Measurements from ENCODE around the gene SLC28A1. TPM values are rescaled to one million over a fixed set of nuclear protein-coding genes. Genes with fewer than 3 reads are reported as not detected.

Gene SLC28A1
- total and polyA plus RNA-seq, 2 experiments from 2014 or later, result 2.5 to 3.0 TPM

DNA sequence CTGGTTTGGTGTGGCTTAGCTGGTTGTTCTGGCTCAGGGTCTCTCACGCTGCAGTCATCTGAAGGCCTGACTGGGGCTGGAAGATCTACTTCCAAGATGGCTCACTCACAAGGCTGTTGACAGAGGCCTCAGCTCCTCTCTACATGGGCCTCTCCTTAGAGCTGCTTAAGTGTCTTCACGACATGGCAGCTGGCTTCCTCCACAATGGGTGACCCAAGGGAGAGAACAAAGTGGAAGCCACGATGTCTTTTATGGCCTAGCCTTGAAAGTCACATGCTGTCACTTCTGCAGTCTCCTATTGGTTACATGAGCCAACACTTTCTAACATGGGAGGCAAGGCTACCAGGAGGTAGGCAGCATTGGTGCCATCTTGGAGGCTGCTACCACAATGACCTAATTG lies 83.8 kb downstream of the SLC28A1 start:
- Histone ChIP-seq H3K27ac (no peak overlapping the region), H3K79me2 (no peaks in the 10 kb centered on the region), H3K9me3 (ENCODE audit: low read depth) (no peaks in the 10 kb centered on the region), H4K20me1 (ENCODE audit: insufficient read depth, poor library complexity, severe bottlenecking) (no peaks in the 10 kb centered on the region), H3K36me3 (replicated peaks; ENCODE audit: insufficient read depth, low read depth) (no peaks in the 10 kb centered on the region), H3K27me3 (no peaks in the 10 kb centered on the region), H2AFZ (no peak overlapping the region), H3K4me2 (no peak overlapping the region), H3K4me1 (ENCODE audit: insufficient read depth) (no peaks in the 10 kb centered on the region), H3K9me2 (replicated peaks; ENCODE audit: insufficient read depth) (no peaks in the 10 kb centered on the region), H3K4me3 (no peak overlapping the region)
- no peak for DNase-seq (ENCODE audit: low spot score)
- TF ChIP-seq EZH2phosphoT487 (IDR thresholded peaks at IDR 0.05; ENCODE audit: low read depth, severe bottlenecking, unreplicated experiment), result no peak
- TF ChIP-seq EZH2 (IDR thresholded peaks at IDR 0.05; ENCODE audit: borderline replicate concordance), result no peak
- TF ChIP-seq, protein P1, sequence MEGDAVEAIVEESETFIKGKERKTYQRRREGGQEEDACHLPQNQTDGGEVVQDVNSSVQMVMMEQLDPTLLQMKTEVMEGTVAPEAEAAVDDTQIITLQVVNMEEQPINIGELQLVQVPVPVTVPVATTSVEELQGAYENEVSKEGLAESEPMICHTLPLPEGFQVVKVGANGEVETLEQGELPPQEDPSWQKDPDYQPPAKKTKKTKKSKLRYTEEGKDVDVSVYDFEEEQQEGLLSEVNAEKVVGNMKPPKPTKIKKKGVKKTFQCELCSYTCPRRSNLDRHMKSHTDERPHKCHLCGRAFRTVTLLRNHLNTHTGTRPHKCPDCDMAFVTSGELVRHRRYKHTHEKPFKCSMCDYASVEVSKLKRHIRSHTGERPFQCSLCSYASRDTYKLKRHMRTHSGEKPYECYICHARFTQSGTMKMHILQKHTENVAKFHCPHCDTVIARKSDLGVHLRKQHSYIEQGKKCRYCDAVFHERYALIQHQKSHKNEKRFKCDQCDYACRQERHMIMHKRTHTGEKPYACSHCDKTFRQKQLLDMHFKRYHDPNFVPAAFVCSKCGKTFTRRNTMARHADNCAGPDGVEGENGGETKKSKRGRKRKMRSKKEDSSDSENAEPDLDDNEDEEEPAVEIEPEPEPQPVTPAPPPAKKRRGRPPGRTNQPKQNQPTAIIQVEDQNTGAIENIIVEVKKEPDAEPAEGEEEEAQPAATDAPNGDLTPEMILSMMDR (IDR thresholded peaks at IDR 0.05; ENCODE audit: poor library complexity), result no peak
- 96% methylated on average over 3 of the region's 3 CpGs for WGBS (ENCODE audit: low lambda C conversion rate, missing lambda C conversion rate)

DNA sequence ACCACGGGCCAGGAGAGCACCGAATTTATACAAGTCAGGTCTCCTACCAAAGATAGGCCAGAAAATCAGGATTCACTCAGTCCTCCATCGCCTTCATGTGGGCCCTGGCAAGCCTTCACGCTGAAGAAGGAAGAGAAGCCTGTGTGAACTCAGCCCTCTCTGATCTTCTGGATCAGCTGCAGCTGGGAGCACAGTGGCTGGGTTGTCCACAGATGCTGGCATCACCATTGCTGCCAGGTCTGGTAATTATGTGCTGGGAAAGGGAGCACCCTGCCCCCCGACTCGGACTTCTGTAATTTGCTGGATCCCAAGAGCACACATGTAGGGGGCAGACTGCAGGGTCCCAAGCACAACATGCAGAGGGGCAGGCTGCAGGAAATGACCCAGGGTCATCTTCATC lies 84.8 kb downstream of the SLC28A1 start:
- no peak for TF ChIP-seq EZH2 (IDR thresholded peaks at IDR 0.05; ENCODE audit: borderline replicate concordance)
- TF ChIP-seq, protein P1 (IDR thresholded peaks at IDR 0.05; ENCODE audit: poor library complexity), result no peak
- no peak for TF ChIP-seq EZH2phosphoT487 (IDR thresholded peaks at IDR 0.05; ENCODE audit: low read depth, severe bottlenecking, unreplicated experiment)
- no peaks in the 10 kb centered on the region for H3K27me3 ChIP-seq
- no peak for DNase-seq (ENCODE audit: low spot score)
- H3K27ac ChIP-seq, result no peak overlapping the region
- WGBS (ENCODE audit: low lambda C conversion rate, missing lambda C conversion rate), result 82% methylated on average over 6 of the region's 6 CpGs
- no peaks in the 10 kb centered on the region for H3K79me2 ChIP-seq
- no peaks in the 10 kb centered on the region for H3K9me3 ChIP-seq (ENCODE audit: low read depth)
- H3K4me1 ChIP-seq (ENCODE audit: insufficient read depth), result no peaks in the 10 kb centered on the region
- H2AFZ ChIP-seq, result no peak overlapping the region
- no peaks in the 10 kb centered on the region for H4K20me1 ChIP-seq (ENCODE audit: insufficient read depth, poor library complexity, severe bottlenecking)
- no peak overlapping the region for H3K4me2 ChIP-seq
- no peak overlapping the region for H3K4me3 ChIP-seq
- no peaks in the 10 kb centered on the region for H3K9me2 ChIP-seq (replicated peaks; ENCODE audit: insufficient read depth)
- no peaks in the 10 kb centered on the region for H3K36me3 ChIP-seq (replicated peaks; ENCODE audit: insufficient read depth, low read depth)

DNA sequence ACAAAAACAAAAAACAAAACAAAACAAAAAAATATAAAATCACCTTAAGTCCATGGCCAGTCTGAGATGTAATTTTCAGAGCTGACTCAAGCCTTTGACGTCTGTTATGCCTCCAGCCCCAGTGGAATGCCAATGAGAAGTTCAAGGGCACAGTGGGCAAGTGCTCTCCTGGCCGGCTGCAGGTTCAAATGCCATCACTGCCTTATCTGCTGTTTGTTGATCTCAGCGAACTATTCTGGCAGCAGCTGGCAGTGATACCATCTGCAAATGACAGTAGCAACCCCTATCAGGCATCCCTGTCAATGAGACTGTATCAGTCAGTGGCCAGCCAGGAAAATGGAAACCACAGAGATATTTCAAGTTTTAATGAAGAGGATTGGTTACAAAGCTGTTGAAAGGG lies 86.4 kb downstream of the SLC28A1 start:
- H3K27ac ChIP-seq, result no peak overlapping the region
- no peak overlapping the region for H3K4me3 ChIP-seq
- TF ChIP-seq EZH2phosphoT487 (IDR thresholded peaks at IDR 0.05; ENCODE audit: low read depth, severe bottlenecking, unreplicated experiment), result no peak
- TF ChIP-seq, protein P1 (IDR thresholded peaks at IDR 0.05; ENCODE audit: poor library complexity), result no peak
- no peak for TF ChIP-seq EZH2 (IDR thresholded peaks at IDR 0.05; ENCODE audit: borderline replicate concordance)
- 80% methylated on average over 3 of the region's 3 CpGs for WGBS (ENCODE audit: low lambda C conversion rate, missing lambda C conversion rate)
- no peaks in the 10 kb centered on the region for H3K9me2 ChIP-seq (replicated peaks; ENCODE audit: insufficient read depth)
- H2AFZ ChIP-seq, result no peak overlapping the region
- no peaks in the 10 kb centered on the region for H3K4me1 ChIP-seq (ENCODE audit: insufficient read depth)
- no peaks in the 10 kb centered on the region for H3K27me3 ChIP-seq
- no peak overlapping the region for H3K4me2 ChIP-seq
- no peaks in the 10 kb centered on the region for H4K20me1 ChIP-seq (ENCODE audit: insufficient read depth, poor library complexity, severe bottlenecking)
- no peaks in the 10 kb centered on the region for H3K9me3 ChIP-seq (ENCODE audit: low read depth)
- no peaks in the 10 kb centered on the region for H3K36me3 ChIP-seq (replicated peaks; ENCODE audit: insufficient read depth, low read depth)
- no peaks in the 10 kb centered on the region for H3K79me2 ChIP-seq
- DNase-seq (ENCODE audit: low spot score), result no peak

All from hepatocyte (in vitro differentiated cells).